ENCODE data around the gene PPP1R26. TPM values are rescaled to one million over a fixed set of nuclear protein-coding genes. Genes with fewer than 3 reads are reported as not detected.

The PPP1R26 gene
- total RNA-seq, 1 experiment from 2014 or later = 9.2 TPM

Other genes with a start within 250 kb of the PPP1R26 start
- gene MRPS2, start 20.9 kb downstream of the PPP1R26 start, total RNA-seq (2014; rRNA removed; shearing (Covaris generic)) = 30.3 and 34.6 TPM in 2 replicates
- gene LCN1, start 41.7 kb downstream of the PPP1R26 start, total RNA-seq (2014; rRNA removed; shearing (Covaris generic)) = not detected in 2 replicates
- not detected in 2 replicates for gene OBP2A, start 66.3 kb downstream of the PPP1R26 start, total RNA-seq (2014; rRNA removed; shearing (Covaris generic))
- 2.6 TPM in 1 of 2 replicates, not detected in the other for gene PAEP, start 82.0 kb downstream of the PPP1R26 start, total RNA-seq (2014; rRNA removed; shearing (Covaris generic))
- gene GLT6D1, start 159.8 kb downstream of the PPP1R26 start, total RNA-seq (2014; rRNA removed; shearing (Covaris generic)) = not detected in 2 replicates
- not detected in 2 replicates for gene LCN9, start 183.5 kb downstream of the PPP1R26 start, total RNA-seq (2014; rRNA removed; shearing (Covaris generic))
- not detected in 2 replicates for gene SOHLH1, start 219.7 kb downstream of the PPP1R26 start, total RNA-seq (2014; rRNA removed; shearing (Covaris generic))
- not detected in 2 replicates for gene KCNT1, start 222.4 kb downstream of the PPP1R26 start, total RNA-seq (2014; rRNA removed; shearing (Covaris generic))

Data from H4 (cell line).